ENCODE data around the gene KLHL2. TPM values are rescaled to one million over a fixed set of nuclear protein-coding genes. Genes with fewer than 3 reads are reported as not detected.

The KLHL2 gene
- total and polyA plus RNA-seq, 8 donors, result 4.1 to 12.2 (median 6.9) TPM

DNA sequence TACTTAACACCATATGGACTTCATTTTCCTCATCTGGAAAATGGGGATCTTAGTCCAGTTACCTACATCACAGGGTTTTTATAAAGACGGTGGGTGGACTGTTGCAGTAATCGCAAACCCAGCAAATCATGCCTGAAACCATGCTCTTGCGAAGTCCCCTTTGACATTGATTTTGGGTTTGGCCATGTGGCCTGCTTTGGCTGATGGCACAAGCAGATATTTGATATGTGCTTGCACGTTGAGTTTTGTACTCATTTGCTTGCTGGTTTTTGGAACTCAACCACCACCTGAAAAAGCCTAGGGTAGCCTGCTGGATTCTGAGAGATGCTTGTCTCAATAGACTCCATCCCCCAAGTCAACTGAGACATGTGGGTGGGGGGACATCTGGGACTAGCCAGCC, 14.4 kb upstream of the KLHL2 start:
- no peak overlapping the region for H3K27ac ChIP-seq
- H3K27me3 ChIP-seq, result no peaks in the 10 kb centered on the region
- no peak overlapping the region for H3K4me3 ChIP-seq
- DNase-seq (no peak), ATAC-seq (no peak), FAIRE-seq (no peak)
- no peaks in the 10 kb centered on the region for H3K36me3 ChIP-seq
- no peaks in the 10 kb centered on the region for H3K4me1 ChIP-seq
- TF ChIP-seq, protein P1, sequence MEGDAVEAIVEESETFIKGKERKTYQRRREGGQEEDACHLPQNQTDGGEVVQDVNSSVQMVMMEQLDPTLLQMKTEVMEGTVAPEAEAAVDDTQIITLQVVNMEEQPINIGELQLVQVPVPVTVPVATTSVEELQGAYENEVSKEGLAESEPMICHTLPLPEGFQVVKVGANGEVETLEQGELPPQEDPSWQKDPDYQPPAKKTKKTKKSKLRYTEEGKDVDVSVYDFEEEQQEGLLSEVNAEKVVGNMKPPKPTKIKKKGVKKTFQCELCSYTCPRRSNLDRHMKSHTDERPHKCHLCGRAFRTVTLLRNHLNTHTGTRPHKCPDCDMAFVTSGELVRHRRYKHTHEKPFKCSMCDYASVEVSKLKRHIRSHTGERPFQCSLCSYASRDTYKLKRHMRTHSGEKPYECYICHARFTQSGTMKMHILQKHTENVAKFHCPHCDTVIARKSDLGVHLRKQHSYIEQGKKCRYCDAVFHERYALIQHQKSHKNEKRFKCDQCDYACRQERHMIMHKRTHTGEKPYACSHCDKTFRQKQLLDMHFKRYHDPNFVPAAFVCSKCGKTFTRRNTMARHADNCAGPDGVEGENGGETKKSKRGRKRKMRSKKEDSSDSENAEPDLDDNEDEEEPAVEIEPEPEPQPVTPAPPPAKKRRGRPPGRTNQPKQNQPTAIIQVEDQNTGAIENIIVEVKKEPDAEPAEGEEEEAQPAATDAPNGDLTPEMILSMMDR (IDR thresholded peaks at IDR 0.05), result no peak
- intact Hi-C loops (cut with DNase I), result no loop called here
- no peaks in the 10 kb centered on the region for H3K9me3 ChIP-seq
- 82 to 86% methylated on average over 4 of the region's 4 CpGs for WGBS, 2 donors

DNA sequence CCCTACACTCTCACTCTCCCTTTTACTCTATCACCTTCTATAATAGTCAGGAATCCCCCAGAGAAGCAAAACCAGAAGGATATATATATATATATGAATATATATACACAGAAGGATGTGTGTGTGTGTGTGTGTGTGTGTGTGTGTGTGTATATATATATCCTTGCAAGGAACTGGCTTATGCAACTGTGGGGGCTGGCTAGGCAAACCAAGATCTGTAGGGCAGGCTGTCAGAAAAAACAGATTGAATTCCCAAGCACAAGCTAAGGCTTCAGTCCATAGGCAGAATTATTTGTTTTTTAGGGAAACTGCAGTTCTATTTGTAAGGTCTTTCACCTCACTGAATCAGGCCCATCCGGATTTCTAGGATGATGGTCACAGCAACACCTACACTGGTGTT, 13.0 kb upstream of the KLHL2 start:
- Histone ChIP-seq H3K27ac (no peak overlapping the region), H3K27me3 (no peaks in the 10 kb centered on the region), H3K9me3 (no peaks in the 10 kb centered on the region), H3K4me1 (peaks cover 0 to 9% (median under 1%) of the 10 kb centered on the region in 3 donors), H3K36me3 (no peaks in the 10 kb centered on the region), H3K4me3 (no peak overlapping the region)
- DNase-seq (no peak), FAIRE-seq (no peak), ATAC-seq (no peak)
- TF ChIP-seq, protein P1 (IDR thresholded peaks at IDR 0.05), result no peak
- intact Hi-C loops (cut with DNase I), result no loop called here
- WGBS, 2 donors, result 74 to 79% methylated on average over 1 of the region's 1 CpG

DNA sequence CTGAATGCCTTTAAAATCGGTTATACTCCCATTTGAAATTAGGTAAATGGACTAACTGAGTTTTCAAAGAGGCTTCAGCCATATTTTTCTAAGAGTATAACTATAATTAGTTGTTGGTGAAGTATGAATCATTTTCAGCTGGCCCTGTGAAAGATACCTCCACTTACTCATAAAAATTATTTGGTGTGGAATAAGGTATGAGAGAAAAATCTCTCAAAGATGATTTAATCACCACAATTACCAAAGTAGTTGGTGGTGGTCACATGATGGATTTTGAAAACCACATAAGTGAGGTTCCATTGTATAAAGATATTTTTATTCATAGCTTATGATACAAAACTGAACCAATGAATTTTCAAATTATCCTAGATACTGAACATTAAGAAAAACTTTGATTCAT, 9.0 kb upstream of the KLHL2 start:
- WGBS, 2 donors, result 64% methylated on average over 1 of the region's 1 CpG
- H3K36me3 ChIP-seq, result no peaks in the 10 kb centered on the region
- H3K27me3 ChIP-seq, result no peaks in the 10 kb centered on the region
- TF ChIP-seq, protein P1 (IDR thresholded peaks at IDR 0.05), result no peak
- intact Hi-C loops (cut with DNase I), result no loop called here
- H3K4me1 ChIP-seq, result peaks cover 0 to 19% (median 2%) of the 10 kb centered on the region in 3 donors
- no peaks in the 10 kb centered on the region for H3K9me3 ChIP-seq
- H3K27ac ChIP-seq, result no peak overlapping the region
- no peak overlapping the region for H3K4me3 ChIP-seq
- no peak for FAIRE-seq
- no peak for DNase-seq
- no peak for ATAC-seq

DNA sequence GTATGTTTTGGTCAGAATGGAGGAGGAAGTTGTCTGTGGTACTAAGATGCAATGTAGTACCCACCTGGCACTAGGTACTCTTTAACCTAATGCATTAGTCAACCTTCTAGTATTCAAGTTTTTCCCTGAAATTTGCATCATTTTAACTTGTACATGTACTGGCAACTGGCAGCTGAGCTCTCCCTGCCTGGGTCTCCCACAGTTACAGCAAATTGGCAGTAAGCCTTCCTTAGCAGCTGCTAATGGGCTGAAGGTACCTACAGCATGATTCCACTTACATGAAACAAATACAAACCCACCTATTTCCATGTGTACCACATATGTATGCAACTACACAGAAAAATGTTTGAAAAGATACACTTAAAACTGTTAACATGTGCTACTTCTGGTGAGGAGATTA, 8.1 kb upstream of the KLHL2 start:
- ATAC-seq (peak in 3 of 4 donors; percentile 37 to 69 (median 51)), FAIRE-seq (no peak)
- H3K27ac ChIP-seq, result peak overlapping the region in 2 of 4 donors; percentile 55 to 64

DNA sequence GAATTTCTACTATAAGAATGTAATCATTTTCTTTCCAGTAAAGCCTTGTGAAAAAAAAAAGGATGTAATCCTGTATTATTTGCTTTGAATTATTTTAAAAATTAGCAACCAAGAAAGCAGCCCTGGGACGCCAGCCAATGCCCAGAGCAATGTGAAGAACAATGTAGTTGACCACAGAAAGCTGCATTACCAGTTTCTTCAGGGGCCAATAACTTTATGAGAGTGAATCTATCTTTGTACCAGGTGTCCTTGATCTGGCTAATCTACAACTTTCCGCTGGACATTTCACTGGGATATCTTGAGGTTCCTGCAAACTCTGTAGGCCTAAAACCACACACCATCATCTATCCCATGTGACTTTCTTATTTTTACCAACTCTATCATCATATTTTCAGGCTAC, 7.6 kb upstream of the KLHL2 start:
- Histone ChIP-seq H3K4me1 (peaks cover 0 to 19% (median 2%) of the 10 kb centered on the region in 3 donors), H3K27ac (peak overlapping the region in 2 of 4 donors; percentile 55 to 64), H3K9me3 (no peaks in the 10 kb centered on the region), H3K4me3 (no peak overlapping the region), H3K27me3 (no peaks in the 10 kb centered on the region), H3K36me3 (no peaks in the 10 kb centered on the region)
- DNase-seq (peak in 3 of 6 donors; percentile 10 to 46 (median 42)), FAIRE-seq (no peak), ATAC-seq (peak; percentile 46 to 94 (median 83))
- intact Hi-C loops (cut with DNase I), result no loop called here
- WGBS, 2 donors, result 16 to 22% methylated on average over 2 of the region's 2 CpGs
- TF ChIP-seq, protein P1 (IDR thresholded peaks at IDR 0.05), result no peak

More for the DNA sequence above, 8.1 kb upstream of the KLHL2 start:
- no peaks in the 10 kb centered on the region for H3K36me3 ChIP-seq
- no peak overlapping the region for H3K4me3 ChIP-seq
- peaks cover 0 to 19% (median 2%) of the 10 kb centered on the region in 3 donors for H3K4me1 ChIP-seq
- TF ChIP-seq, protein P1 (IDR thresholded peaks at IDR 0.05), result no peak
- no peak for DNase-seq
- intact Hi-C loops (cut with DNase I), result no loop called here
- H3K9me3 ChIP-seq, result no peaks in the 10 kb centered on the region
- no peaks in the 10 kb centered on the region for H3K27me3 ChIP-seq
